ENCODE data around the gene CLIP3.

CLIP3 gene

GRCh38 chr19:35977446-35978222 is 55.0 kb downstream of the CLIP3 start:
- no peak for DNase-seq

DNA sequence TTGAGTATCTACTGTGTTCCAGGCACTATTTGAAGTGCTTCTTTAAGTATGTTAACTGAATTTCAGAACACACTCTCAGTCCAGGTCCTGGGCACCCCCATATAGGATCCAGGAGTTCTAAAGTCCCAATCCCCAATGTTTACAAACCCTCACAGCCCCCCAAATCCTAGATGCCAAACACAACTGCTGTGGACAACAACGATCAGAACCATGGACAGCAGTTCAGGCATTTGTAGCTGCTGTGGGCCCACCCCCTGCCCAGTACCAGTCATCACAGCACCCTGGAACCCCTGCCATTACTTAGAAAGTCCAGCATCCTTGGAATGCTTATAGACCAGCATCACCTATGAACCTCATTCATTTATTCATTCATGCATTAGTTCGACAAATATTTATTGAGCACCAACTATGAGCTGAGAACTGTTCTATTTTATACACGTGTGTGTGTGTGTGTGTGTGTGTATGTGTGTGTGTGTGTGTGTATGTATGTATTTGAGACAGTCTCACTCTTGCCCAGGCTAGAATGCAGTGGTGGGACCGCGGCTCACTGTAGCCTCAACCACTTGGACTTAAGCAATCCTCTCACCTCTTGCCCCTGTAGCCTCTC is 57.0 kb downstream of the CLIP3 start:
- DNase-seq = no peak

DNA sequence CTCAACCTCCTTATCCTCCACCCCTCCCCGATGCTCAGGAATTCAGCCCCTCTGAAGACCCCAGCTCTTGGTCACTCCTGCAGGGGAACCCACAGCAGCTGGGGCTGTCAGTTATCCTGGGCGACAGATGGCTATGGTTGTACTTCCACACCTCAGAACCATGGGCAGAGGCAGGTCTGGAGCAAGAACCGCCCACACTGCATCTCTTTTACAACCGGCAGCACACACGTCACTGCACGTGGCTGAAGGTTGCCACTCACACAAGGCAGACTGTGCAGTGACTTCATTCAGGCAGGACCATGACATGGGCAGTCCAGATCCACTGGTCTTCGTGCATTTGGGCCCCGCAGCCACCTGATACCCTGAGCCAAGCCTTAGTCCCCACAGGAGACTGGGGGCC is 59.2 kb downstream of the CLIP3 start:
- no peak for DNase-seq

DNA sequence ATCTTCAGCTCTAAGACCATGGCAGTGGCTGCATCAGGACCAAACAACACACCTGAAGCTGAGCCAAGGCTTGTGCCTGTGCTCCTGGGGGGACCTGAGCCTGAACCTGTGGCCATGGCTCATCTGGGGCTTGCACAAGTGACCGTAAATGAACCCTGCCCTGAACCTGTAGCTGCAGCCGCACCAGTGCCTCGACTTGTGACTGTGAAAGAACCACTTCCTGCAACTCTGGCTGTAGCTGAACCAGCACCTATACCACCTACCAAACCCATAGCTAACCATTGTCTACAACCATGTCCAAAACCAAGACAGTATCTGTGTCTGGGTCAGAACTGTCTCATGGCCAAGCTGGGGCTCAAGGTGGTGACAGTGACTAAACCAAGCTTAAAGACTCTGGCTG is 65.9 kb downstream of the CLIP3 start:
- DNase-seq = no peak

Data from activated T-cell treated with anti-CD3 and anti-CD28 coated beads, Interleukin-2, amount 50 U/mL, for 1 hour (primary cell).